Upper lobe of left lung (tissue), 4 donors: Measurements from ENCODE around the gene RFK.

Source experiments
- EP300 ChIP-seq, 4 donors: sonication (generic); formaldehyde crosslinking; IDR thresholded peaks; one replicate each; pipeline ENCODE4 v1.5.1; 2017; ENCODE audit warnings: antibody characterized with exemption in 4 of 4, control low read depth in 2 of 4
- POLR2A ChIP-seq, 4 donors: fragments of 450-650 bp; IDR thresholded peaks; one replicate each; pipeline ENCODE4 v1.5.1; 2016 to 2017; ENCODE audit warnings: antibody characterized with exemption in 4 of 4, mild to moderate bottlenecking in 2 of 4
- POLR2AphosphoS5 ChIP-seq, 2 donors: sonication (generic); formaldehyde crosslinking; IDR thresholded peaks; one replicate each; pipeline ENCODE4 v1.5.1; 2017; ENCODE audit warnings: antibody characterized with exemption in 2 of 2
- TF ChIP-seq, protein P1 (sequence below), 6 experiments: fragments of 450-650 bp in 4 of 6; fragments of 200-600 bp in 2 of 6; sonication (generic) in 2 of 6; IDR thresholded peaks; one replicate each; pipeline ENCODE4 v1.5.1; 2016 to 2019; ENCODE audit warnings: antibody characterized with exemption in 6 of 6

DNA sequence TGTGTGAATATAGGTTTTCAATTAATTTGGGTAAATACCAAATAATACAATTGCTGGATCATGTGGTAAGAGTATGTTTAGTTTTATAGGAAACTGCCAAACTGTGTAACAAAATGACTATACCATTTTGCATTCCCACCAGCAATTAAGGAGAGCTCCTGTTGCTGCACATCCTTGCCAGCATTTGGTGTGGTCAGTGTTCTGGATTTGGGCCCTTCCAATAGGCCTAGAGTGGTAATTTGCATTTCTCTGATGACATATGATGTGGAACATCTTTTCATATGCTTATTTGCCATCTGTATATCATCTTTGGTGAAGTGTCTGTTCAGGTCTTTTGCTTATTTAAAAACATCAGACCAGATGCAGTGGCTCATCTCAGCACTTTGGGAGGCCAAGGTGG is 11.6 kb upstream of the RFK start:
- TF ChIP-seq POLR2AphosphoS5 (IDR thresholded peaks at IDR 0.05) (no peak), POLR2A (IDR thresholded peaks at IDR 0.05) (no peak), EP300 (IDR thresholded peaks at IDR 0.05) (no peak)
- TF ChIP-seq, protein P1, sequence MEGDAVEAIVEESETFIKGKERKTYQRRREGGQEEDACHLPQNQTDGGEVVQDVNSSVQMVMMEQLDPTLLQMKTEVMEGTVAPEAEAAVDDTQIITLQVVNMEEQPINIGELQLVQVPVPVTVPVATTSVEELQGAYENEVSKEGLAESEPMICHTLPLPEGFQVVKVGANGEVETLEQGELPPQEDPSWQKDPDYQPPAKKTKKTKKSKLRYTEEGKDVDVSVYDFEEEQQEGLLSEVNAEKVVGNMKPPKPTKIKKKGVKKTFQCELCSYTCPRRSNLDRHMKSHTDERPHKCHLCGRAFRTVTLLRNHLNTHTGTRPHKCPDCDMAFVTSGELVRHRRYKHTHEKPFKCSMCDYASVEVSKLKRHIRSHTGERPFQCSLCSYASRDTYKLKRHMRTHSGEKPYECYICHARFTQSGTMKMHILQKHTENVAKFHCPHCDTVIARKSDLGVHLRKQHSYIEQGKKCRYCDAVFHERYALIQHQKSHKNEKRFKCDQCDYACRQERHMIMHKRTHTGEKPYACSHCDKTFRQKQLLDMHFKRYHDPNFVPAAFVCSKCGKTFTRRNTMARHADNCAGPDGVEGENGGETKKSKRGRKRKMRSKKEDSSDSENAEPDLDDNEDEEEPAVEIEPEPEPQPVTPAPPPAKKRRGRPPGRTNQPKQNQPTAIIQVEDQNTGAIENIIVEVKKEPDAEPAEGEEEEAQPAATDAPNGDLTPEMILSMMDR (IDR thresholded peaks at IDR 0.05) = no peak
